ENCODE measurements around the gene GPR35. TPM values are rescaled to one million over a fixed set of nuclear protein-coding genes. Genes with fewer than 3 reads are reported as not detected.

Gene GPR35
- polyA plus RNA-seq, 4 donors, result 1.1 to 3.0 (median 1.4) TPM

GRCh38 chr2:240588006-240588655, 37.1 kb upstream of the GPR35 start:
- no peak for DNase-seq (ENCODE audit: low read depth in 4 of 4, low spot score in 3 of 4)

DNA sequence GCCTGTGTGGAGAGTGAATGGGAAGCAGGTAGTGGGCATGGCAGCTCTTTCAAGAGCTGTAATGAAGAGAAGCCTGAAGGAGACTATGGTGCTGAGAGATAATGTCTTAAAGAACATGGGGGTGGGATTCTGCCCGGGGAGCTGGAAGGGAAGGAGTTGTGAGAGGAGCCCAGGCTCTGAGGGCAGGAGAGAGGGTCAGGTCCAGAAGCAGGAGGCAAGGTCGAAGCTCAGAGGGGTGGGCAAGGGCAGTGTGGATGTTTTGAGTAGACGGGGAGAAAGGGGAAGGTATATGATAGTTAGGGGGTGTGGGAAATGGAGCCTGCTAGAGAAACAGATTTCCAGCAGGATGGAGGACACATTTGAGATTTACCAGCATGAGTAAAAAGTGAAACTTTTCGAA, 36.6 kb upstream of the GPR35 start:
- DNase-seq (ENCODE audit: low read depth in 4 of 4, low spot score in 3 of 4), result no peak

- DNase-seq (ENCODE audit: low read depth in 4 of 4, low spot score in 3 of 4), result no peak
Measured at GRCh38 chr2:240589375-240589774, 35.9 kb upstream of the GPR35 start.

- DNase-seq (ENCODE audit: low read depth in 4 of 4, low spot score in 3 of 4), result no peak
Measured at GRCh38 chr2:240589850-240590525, 35.3 kb upstream of the GPR35 start.

DNA sequence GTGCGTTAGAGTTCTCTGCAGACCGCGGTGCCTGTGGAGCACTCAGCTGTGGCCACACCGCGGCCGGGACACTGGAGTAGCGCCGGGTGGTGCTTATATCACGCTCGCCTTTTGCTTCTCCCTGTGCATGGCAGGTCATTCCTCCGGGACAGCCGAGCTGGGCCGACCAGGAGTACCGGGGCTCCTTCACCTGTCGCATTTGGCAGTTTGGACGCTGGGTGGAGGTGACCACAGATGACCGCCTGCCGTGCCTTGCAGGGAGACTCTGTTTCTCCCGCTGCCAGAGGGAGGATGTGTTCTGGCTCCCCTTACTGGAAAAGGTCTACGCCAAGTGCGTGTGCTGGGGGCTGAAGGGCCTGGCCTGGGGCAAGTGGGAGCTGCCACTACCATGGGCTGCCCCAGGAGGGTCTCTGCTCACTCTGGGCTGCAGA, 34.6 kb upstream of the GPR35 start:
- no peak for DNase-seq (ENCODE audit: low read depth in 4 of 4, low spot score in 3 of 4)

DNA sequence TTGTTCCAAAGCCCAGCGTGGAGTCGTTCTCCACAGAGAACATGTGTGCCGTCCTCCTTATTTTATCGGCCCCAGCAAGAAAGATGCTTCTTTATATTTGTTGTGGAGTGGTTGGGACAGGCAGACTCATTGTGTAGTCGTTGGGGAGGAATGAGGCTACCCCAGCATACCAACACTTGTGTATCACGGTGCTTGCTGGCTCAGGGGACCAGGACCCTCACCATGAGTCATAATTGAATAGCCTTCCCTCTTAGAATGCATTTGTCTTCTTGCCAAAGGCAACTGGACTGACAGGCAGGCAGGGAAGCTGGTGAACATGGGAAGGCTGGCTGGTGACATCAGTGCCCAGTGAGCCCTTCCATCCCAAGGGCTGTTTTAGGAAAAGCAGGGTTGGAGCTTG, 34.1 kb upstream of the GPR35 start:
- no peak for DNase-seq (ENCODE audit: low read depth in 4 of 4, low spot score in 3 of 4)

DNA sequence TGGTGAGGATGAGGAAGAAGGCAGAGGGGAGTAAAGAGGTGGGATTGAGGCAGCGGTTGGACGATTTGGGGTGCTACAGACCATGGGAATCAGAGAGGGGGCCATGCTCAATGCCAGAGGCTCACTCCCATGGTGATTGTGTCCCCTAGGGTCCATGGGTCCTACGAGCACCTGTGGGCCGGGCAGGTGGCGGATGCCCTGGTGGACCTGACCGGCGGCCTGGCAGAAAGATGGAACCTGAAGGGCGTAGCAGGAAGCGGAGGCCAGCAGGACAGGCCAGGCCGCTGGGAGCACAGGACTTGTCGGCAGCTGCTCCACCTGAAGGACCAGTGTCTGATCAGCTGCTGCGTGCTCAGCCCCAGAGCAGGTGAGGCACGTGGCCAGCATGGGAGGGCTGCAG, 33.5 kb upstream of the GPR35 start:
- DNase-seq (ENCODE audit: low read depth in 4 of 4, low spot score in 3 of 4), result no peak

DNA sequence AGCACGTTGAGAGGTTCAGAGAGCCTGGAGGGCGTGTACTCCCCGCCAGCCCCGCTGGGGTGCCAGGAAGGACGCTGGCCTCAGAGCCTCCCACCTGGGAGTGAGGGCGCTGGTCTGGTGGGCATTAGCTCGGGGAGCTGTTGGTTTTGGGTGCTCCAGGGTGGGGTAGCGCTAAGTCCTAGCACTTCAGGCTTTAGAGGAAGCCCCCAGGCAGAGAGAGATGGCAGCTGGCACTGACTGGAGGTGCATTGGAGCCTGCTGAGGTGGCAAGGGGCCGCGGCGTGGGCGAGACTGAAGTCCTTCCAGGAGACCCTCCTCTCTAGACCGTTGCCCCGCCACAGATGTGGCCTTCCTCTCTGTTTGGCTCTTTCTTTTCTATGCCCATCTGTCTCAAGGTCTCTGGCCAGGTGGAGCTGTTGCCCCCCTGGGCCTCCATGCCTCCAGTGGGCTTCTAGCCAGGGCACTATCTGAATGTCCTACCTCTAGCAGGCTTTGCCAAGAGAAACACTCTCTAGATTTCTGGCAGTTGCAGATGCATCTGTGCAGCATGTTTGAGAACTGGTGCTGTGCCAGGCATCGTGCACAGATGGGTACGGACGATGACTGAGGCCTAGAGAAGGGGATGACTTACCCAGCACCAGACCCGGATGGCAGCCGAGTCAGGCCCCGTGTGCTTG, 32.1 kb upstream of the GPR35 start:
- DNase-seq (ENCODE audit: low read depth in 4 of 4, low spot score in 3 of 4), result no peak

DNA sequence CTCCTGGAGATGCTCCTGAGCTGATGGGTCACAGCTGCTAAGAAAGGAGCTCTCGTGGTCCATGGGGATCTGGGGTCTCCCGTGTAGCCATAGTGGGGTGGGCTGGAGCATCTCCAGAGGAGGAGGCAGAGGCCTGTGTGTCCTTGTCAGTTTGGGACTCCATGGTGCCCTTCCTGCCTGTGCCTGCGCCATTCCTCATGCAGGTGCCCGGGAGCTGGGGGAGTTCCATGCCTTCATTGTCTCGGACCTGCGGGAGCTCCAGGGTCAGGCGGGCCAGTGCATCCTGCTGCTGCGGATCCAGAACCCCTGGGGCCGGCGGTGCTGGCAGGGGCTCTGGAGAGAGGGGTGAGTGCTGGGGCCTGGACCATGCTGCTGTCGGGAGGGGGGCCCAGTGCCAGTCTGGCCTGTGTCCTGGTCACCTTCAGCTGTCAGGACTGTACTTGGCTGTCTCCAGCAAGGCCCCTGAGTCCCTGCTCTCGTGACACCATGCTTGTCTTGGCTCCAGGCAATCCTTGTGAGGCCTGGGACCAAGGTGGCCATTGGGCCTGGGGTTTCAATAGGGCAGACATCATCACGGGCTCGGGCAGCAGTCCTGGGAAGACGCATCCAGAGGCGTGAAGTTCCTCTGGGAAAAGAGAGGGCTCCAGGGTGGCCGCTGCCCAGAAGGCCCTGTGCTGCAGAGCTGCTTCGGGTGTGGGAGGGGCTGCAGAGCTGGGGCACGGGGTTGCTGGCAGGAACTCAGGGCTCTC, 31.4 kb upstream of the GPR35 start:
- no peak for DNase-seq (ENCODE audit: low read depth in 4 of 4, low spot score in 3 of 4)

DNA sequence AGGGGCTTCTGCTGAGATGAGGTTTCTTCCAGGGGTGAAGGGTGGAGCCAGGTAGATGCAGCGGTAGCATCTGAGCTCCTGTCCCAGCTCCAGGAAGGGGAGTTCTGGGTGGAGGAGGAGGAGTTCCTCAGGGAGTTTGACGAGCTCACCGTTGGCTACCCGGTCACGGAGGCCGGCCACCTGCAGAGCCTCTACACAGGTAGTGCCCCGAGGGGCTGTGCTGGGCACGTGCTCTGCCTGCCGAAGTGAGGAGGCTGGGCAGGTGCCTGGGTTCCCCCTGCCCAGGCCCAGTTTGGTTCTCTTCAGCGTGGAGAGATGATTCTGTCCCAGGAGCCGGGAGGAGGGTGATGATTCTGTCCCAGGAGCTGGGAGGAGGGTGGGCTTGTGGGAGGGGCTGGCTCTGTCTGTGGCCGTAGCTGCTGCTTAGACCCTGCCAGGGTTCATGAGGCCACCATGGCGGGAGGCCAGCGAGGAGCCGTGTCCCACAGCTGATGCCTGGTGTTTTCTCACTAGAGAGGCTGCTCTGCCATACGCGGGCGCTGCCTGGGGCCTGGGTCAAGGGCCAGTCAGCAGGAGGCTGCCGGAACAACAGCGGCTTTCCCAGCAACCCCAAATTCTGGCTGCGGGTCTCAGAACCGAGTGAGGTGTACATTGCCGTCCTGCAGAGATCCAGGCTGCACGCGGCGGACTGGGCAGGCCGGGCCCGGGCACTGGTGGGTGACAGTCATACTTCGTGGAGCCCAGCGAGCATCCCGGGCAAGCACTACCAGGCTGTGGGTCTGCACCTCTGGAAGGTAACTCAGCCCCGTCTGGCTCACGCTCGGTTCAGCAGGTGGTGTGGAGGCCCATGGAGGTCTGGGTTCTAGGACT, 30.5 kb upstream of the GPR35 start:
- no peak for DNase-seq (ENCODE audit: low read depth in 4 of 4, low spot score in 3 of 4)

DNA sequence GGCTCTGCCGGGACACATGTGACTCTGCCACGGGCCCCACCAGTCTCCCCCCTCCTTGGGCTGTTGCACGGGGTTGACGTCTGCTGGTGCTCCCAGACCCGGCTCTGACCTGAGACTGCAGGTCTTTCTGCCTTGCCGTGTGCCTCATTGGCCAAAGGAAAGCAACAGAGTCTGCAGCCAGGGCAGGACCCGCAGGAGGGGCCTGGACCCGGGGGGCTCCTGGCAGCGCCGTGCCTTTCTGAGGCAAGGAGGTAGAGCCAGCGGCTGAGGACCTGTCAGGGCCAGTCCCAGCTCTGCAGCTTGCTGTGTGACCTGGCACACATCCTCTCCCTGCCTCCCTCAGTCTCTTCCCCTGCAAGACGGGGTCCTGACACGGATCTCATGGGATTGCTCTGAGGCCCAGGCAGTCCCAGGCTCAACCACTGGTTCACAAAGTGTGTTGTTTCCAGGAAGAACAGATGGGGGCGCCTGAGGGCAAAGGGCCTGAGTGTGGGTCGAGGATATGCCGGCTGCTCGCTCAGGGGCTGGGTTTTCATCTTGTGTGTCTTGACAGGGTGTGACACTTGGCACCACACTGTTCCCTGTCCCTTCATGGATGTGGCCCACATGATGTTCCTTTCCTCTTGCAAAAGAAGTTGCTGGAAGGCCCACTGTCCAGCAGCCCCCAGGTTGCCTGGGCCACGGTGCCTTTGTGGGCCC, 29.8 kb upstream of the GPR35 start:
- no peak for DNase-seq (ENCODE audit: low read depth in 4 of 4, low spot score in 3 of 4)

GRCh38 chr2:240596080-240596460, 29.2 kb upstream of the GPR35 start:
- no peak for DNase-seq (ENCODE audit: low read depth in 4 of 4, low spot score in 3 of 4)

DNA sequence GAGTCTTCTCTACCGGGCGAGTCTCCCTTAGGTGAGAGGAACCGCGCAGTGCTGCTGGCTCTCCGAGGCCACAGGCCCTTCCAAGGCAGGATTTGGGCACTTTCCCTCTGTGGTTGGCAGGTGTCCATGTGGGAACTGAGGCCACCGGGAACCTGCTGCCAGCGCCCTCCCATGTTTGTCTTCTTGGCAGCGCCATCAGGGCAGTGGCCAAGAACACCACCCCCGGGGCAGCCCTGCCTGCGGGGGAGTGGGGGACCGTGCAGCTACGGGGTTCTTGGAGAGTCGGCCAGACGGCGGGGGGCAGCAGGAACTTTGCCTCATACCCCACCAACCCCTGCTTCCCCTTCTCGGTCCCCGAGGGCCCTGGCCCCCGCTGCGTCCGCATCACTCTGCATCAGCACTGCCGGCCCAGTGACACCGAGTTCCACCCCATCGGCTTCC, 28.8 kb upstream of the GPR35 start:
- no peak for DNase-seq (ENCODE audit: low read depth in 4 of 4, low spot score in 3 of 4)

- no peak for DNase-seq (ENCODE audit: low read depth in 4 of 4, low spot score in 3 of 4)
Measured at GRCh38 chr2:240597054-240597418, 28.2 kb upstream of the GPR35 start.

DNA sequence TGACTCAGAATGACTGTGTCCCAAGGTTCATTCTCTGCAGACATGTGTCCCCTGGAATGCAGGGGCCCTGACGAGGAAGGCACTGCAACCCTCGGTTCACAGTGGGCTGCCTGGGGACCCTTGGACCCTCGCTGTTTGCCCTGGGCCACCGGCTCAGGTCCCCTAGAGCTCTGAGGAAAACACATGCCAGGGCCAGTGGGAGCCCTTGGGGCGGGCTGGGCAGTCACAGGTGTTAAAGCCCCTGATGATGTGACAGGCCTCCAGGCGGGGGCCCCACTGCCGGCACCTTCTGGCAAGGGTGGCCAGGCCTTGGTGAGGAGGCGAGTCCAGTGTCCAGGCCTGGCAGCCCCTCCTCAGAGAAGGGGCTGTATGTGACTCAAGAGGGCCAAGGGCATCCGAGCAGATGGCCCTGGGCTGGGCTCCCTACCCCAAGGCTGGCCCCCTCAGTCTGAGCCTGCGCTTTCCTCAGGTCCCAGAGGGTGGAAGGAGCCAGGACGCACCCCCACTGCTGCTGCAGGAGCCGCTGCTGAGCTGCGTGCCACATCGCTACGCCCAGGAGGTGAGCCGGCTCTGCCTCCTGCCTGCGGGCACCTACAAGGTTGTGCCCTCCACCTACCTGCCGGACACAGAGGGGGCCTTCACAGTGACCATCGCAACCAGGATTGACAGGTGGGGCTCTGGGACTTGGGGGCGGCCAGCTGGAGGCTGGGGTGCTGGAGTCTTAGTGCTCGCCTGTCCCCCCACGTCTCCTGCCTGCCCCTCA, 27.7 kb upstream of the GPR35 start:
- no peak for DNase-seq (ENCODE audit: low read depth in 4 of 4, low spot score in 3 of 4)

GRCh38 chr2:240598311-240598911, 26.9 kb upstream of the GPR35 start:
- no peak for DNase-seq (ENCODE audit: low read depth in 4 of 4, low spot score in 3 of 4)

DNA sequence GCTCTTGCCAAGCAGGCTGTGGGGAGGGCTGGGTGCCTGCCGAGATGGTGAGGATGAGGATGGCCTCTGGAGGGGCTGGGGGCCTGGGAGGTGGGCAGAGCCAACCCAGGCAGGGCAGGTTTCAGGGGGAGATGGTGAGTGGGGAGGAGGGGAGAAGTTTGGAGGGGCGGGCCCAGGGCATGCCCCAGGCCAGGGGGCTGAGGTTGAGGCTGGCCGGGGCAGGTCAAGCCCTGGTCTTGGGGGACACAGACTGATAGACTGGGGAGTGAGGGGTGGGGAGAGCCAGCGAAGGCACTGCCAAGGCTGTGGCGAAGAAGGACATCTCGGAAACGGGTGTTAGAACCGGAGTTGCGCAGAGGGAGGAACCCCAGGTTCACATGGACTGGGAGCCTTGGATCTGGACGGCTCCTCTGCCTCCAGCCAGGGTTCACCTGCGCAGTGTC, 26.1 kb upstream of the GPR35 start:
- no peak for DNase-seq (ENCODE audit: low read depth in 4 of 4, low spot score in 3 of 4)

DNA sequence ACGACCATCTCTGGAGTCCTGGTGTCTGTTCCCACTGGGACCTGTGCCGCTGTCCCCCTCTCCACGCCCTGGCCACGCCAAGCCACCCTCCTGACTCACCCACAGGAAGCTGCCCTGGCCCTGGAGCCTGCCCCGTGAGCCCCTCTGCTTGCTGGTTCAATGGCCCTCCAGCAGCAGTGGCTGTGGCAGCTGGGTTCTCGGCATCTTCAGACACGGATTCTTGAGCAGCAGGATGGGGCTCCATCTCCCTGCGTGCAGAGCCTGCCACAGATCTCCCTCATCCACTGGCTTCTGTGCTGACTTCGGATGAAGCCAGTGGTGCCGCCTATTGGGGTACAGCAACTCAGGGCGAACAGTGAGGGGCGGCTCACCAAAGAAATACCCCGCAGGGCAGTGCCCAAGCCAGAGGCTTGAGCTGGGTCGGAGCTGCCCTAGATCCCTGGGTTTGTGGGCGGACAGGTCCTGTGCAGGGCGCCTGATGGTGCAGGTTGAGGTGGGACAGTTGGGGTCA, 24.8 kb upstream of the GPR35 start:
- no peak for DNase-seq (ENCODE audit: low read depth in 4 of 4, low spot score in 3 of 4)

Measured in left renal pelvis (tissue), 4 donors.